WTC11 (cell line): ENCODE data around the gene DOK7. TPM values are rescaled to one million over a fixed set of nuclear protein-coding genes. Genes with fewer than 3 reads are reported as not detected.

Source experiments
- ATAC-seq: fragments of 200-7000 bp; cut with Tn5 transposase; 2 replicates; pipeline ENCODE4 v1.10.0; 2021; ENCODE audit warnings: mild to moderate bottlenecking, moderate library complexity
- CTCF ChIA-PET: fragments of 300-600 bp; sonication (Branson Sonifier 250); formaldehyde crosslinking; loops from one replicate; lab custom pipeline; 2021; ENCODE audit warnings: antibody characterized with exemption; lab: Charles Lee
- POLR2A ChIA-PET: fragments of 350-600 bp; sonication (Branson Sonifier 250); formaldehyde crosslinking; loops from one replicate; lab custom pipeline; 2021; ENCODE audit warnings: antibody characterized with exemption; lab: Charles Lee
- DNase-seq: peaks from one replicate; pipeline ENCODE4 v3.0.0; 2021; ENCODE audit warnings: low spot score
- H3K27ac Mint-ChIP-seq: 2 replicates; pipeline ENCODE4 v1.8.0; 2021; ENCODE audit warnings: mixed read lengths
- H3K27me3 Mint-ChIP-seq: 2 replicates; pipeline ENCODE4 v1.8.0; 2021; ENCODE audit warnings: low read depth, mild to moderate bottlenecking, moderate library complexity, mixed read lengths
- H3K36me3 Mint-ChIP-seq: 2 replicates; pipeline ENCODE4 v1.8.0; 2021; ENCODE audit warnings: mixed read lengths
- H3K4me1 Mint-ChIP-seq: 2 replicates; pipeline ENCODE4 v1.8.0; 2022; ENCODE audit warnings: mixed read lengths
- H3K4me3 Mint-ChIP-seq: 2 replicates; pipeline ENCODE4 v1.8.0; 2021; ENCODE audit warnings: mild to moderate bottlenecking, moderate library complexity, mixed read lengths
- H3K9me3 Mint-ChIP-seq: 2 replicates; pipeline ENCODE4 v1.8.0; 2021; ENCODE audit warnings: mixed read lengths
- CREM ChIP-seq: sonication (generic); formaldehyde crosslinking; IDR thresholded peaks from 2 replicates; pipeline ENCODE4 v1.8.1; 2022; ENCODE audit warnings: mild to moderate bottlenecking, missing genetic modification reagents, moderate library complexity
- ETV6 ChIP-seq: sonication (generic); formaldehyde crosslinking; IDR thresholded peaks from 2 replicates; pipeline ENCODE4 v1.8.1; 2022; ENCODE audit warnings: mild to moderate bottlenecking, missing genetic modification reagents
- JAZF1 ChIP-seq: fragments of 250-450 bp; sonication (Bioruptor Pico); IDR thresholded peaks from 2 replicates; pipeline ENCODE4 v1.9.0; 2021; ENCODE audit warnings: moderate library complexity, mild to moderate bottlenecking, inconsistent platforms
- KAT7 ChIP-seq: sonication (generic); formaldehyde crosslinking; IDR thresholded peaks from 2 replicates; pipeline ENCODE4 v1.8.1; 2023; ENCODE audit warnings: missing genetic modification reagents, mild to moderate bottlenecking, borderline replicate concordance
- NFATC4 ChIP-seq: fragments of 250-450 bp; sonication (Bioruptor Pico); IDR thresholded peaks from 2 replicates; pipeline ENCODE4 v1.9.0; 2021; ENCODE audit warnings: mild to moderate bottlenecking
- NFE2L1 ChIP-seq: sonication (generic); formaldehyde crosslinking; IDR thresholded peaks from 2 replicates; pipeline ENCODE4 v1.8.1; 2023; ENCODE audit warnings: missing genetic modification reagents
- PRRX2 ChIP-seq: fragments of 250-450 bp; sonication (Bioruptor Pico); IDR thresholded peaks from 2 replicates; pipeline ENCODE4 v1.8.0; 2021; ENCODE audit warnings: mild to moderate bottlenecking
- SOX15 ChIP-seq: fragments of 250-450 bp; sonication (Bioruptor Pico); IDR thresholded peaks from 2 replicates; pipeline ENCODE4 v1.9.0; 2021; ENCODE audit warnings: mild to moderate bottlenecking
- TEAD1 ChIP-seq: sonication (generic); formaldehyde crosslinking; IDR thresholded peaks from 2 replicates; pipeline ENCODE4 v1.8.0; 2022; ENCODE audit warnings: mild to moderate bottlenecking, missing genetic modification reagents
- ZNF219 ChIP-seq: sonication (generic); formaldehyde crosslinking; IDR thresholded peaks from 2 replicates; pipeline ENCODE4 v1.8.0; 2023; ENCODE audit warnings: missing genetic modification reagents, mild to moderate bottlenecking, borderline replicate concordance
- ZNF263 ChIP-seq: sonication (generic); formaldehyde crosslinking; IDR thresholded peaks from 2 replicates; pipeline ENCODE4 v1.8.1; 2022; ENCODE audit warnings: low read depth, mild to moderate bottlenecking, moderate library complexity, missing genetic modification reagents
- ZNF423 ChIP-seq: fragments of 250-450 bp; sonication (Bioruptor Pico); IDR thresholded peaks from 2 replicates; pipeline ENCODE4 v2.1.2; 2022; ENCODE audit warnings: mild to moderate bottlenecking, moderate library complexity
- ZNF671 ChIP-seq: fragments of 250-450 bp; sonication (Bioruptor Pico); IDR thresholded peaks from 2 replicates; pipeline ENCODE4 v1.8.0; 2021; ENCODE audit warnings: mild to moderate bottlenecking
- total RNA-seq: library from RNA; stranded (reverse); gene quantifications from 3 replicates; pipeline ENCODE4 v1.2.3, GENCODE V29; 2021
- TF ChIP-seq, protein P1 (sequence below): sonication (generic); formaldehyde crosslinking; IDR thresholded peaks from 2 replicates; pipeline ENCODE4 v1.8.1; 2023; ENCODE audit warnings: mild to moderate bottlenecking, missing genetic modification reagents, borderline replicate concordance
- TF ChIP-seq, protein P2 (sequence below): sonication (generic); formaldehyde crosslinking; IDR thresholded peaks from 2 replicates; pipeline ENCODE4 v1.8.1; 2023; ENCODE audit warnings: mild to moderate bottlenecking, missing genetic modification reagents, moderate library complexity
- TF ChIP-seq, protein P3 (sequence below): sonication (generic); formaldehyde crosslinking; IDR thresholded peaks from 2 replicates; pipeline ENCODE4 v1.8.0; 2023; ENCODE audit warnings: missing genetic modification reagents
- TF ChIP-seq, protein P4 (sequence below): fragments of 250-450 bp; sonication (Bioruptor Pico); conservative IDR thresholded peaks from 2 replicates; pipeline ENCODE4 v1.9.0; 2021; ENCODE audit warnings: mild to moderate bottlenecking
- TF ChIP-seq, protein P5 (sequence below): sonication (generic); formaldehyde crosslinking; IDR thresholded peaks from 2 replicates; pipeline ENCODE4 v1.8.1; 2022; ENCODE audit warnings: low read depth, mild to moderate bottlenecking, moderate library complexity, missing genetic modification reagents, borderline replicate concordance
- TF ChIP-seq, protein P6 (sequence below): sonication (generic); formaldehyde crosslinking; IDR thresholded peaks from 2 replicates; pipeline ENCODE4 v1.8.1; 2023; ENCODE audit warnings: mild to moderate bottlenecking, moderate library complexity, missing genetic modification reagents

Gene DOK7
- total RNA-seq, 1 experiment from 2014 or later = 0.22 TPM

DNA sequence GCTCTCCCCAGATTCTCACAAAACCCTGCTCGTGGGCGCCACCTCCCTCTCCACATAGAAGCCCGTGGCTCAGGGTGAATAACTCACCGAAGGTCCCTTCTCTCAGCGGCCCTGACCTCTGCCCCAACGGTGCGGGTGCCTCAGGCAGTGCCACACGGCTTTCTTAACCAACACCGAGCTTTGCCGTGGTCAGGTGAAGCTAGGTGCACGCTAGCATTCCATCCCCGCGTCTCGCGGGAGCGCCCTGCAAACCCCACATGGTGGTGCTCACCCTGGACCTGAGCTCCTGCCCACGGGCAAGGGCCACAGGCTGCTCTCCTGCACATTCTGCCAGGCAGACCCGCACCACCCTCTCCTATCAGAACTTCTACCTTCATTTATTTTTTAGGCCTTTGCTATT, 50.7 kb downstream of the DOK7 start:
- Mint-ChIP-seq H3K27ac (no peak overlapping the region), H3K36me3 (peaks cover 67% of the 10 kb centered on the region), H3K9me3 (no peaks in the 10 kb centered on the region), H3K4me1 (peaks cover 4% of the 10 kb centered on the region; the same call in 1 of the 2 replicates), H3K27me3 (no peaks in the 10 kb centered on the region), H3K4me3 (no peak overlapping the region)
- TF ChIP-seq, protein P1, sequence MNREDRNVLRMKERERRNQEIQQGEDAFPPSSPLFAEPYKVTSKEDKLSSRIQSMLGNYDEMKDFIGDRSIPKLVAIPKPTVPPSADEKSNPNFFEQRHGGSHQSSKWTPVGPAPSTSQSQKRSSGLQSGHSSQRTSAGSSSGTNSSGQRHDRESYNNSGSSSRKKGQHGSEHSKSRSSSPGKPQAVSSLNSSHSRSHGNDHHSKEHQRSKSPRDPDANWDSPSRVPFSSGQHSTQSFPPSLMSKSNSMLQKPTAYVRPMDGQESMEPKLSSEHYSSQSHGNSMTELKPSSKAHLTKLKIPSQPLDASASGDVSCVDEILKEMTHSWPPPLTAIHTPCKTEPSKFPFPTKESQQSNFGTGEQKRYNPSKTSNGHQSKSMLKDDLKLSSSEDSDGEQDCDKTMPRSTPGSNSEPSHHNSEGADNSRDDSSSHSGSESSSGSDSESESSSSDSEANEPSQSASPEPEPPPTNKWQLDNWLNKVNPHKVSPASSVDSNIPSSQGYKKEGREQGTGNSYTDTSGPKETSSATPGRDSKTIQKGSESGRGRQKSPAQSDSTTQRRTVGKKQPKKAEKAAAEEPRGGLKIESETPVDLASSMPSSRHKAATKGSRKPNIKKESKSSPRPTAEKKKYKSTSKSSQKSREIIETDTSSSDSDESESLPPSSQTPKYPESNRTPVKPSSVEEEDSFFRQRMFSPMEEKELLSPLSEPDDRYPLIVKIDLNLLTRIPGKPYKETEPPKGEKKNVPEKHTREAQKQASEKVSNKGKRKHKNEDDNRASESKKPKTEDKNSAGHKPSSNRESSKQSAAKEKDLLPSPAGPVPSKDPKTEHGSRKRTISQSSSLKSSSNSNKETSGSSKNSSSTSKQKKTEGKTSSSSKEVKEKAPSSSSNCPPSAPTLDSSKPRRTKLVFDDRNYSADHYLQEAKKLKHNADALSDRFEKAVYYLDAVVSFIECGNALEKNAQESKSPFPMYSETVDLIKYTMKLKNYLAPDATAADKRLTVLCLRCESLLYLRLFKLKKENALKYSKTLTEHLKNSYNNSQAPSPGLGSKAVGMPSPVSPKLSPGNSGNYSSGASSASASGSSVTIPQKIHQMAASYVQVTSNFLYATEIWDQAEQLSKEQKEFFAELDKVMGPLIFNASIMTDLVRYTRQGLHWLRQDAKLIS = no peak
- TF ChIP-seq TEAD1 (no peak), CREM (CRISPR knock-in tag) (no peak), NFATC4 (CRISPR knock-in tag) (no peak), PRRX2 (CRISPR knock-in tag) (no peak), NFE2L1 (CRISPR knock-in tag) (no peak), SOX15 (CRISPR knock-in tag) (no peak), ZNF263 (CRISPR knock-in tag) (no peak), KAT7 (no peak), ETV6 (CRISPR knock-in tag) (no peak), ZNF671 (CRISPR knock-in tag) (no peak), ZNF423 (CRISPR knock-in tag) (no peak), JAZF1 (CRISPR knock-in tag) (no peak), ZNF219 (CRISPR knock-in tag) (no peak)
- TF ChIP-seq, protein P2, sequence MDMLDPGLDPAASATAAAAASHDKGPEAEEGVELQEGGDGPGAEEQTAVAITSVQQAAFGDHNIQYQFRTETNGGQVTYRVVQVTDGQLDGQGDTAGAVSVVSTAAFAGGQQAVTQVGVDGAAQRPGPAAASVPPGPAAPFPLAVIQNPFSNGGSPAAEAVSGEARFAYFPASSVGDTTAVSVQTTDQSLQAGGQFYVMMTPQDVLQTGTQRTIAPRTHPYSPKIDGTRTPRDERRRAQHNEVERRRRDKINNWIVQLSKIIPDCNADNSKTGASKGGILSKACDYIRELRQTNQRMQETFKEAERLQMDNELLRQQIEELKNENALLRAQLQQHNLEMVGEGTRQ = no peak
- TF ChIP-seq, protein P3, sequence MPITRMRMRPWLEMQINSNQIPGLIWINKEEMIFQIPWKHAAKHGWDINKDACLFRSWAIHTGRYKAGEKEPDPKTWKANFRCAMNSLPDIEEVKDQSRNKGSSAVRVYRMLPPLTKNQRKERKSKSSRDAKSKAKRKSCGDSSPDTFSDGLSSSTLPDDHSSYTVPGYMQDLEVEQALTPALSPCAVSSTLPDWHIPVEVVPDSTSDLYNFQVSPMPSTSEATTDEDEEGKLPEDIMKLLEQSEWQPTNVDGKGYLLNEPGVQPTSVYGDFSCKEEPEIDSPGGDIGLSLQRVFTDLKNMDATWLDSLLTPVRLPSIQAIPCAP (CRISPR knock-in tag) = no peak
- TF ChIP-seq, protein P4, sequence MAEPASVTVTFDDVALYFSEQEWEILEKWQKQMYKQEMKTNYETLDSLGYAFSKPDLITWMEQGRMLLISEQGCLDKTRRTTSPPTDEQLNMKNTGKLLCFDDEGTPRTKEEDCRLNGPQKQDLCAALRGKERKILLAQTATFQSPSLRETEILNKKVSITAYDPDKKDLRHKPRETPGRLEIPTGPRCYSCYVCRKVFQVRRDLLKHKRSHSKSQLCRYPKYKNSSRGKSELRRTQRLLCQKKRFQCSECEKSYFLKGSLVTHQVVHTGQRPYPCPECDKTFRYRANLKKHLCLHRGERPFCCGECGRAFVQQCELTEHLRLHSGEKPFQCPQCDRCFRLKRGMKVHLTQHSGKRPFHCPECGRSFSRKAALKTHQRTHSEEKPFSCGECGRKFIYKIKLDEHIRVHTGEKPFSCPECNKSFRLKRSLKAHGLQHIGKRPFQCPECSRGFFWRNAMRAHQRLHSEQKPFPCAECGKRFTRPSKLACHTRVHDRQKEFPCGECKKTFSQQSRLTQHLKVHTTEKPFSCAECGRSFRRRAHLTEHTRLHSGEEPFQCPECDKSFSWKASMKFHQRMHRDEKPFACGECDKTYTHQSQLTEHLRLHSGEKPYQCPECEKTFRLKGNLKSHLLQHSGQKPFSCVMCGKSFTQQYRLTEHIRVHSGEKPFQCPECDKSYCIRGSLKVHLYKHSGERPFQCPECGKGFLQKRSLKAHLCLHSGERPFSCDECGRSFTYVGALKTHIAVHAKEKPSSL = no peak
- TF ChIP-seq, protein P5, sequence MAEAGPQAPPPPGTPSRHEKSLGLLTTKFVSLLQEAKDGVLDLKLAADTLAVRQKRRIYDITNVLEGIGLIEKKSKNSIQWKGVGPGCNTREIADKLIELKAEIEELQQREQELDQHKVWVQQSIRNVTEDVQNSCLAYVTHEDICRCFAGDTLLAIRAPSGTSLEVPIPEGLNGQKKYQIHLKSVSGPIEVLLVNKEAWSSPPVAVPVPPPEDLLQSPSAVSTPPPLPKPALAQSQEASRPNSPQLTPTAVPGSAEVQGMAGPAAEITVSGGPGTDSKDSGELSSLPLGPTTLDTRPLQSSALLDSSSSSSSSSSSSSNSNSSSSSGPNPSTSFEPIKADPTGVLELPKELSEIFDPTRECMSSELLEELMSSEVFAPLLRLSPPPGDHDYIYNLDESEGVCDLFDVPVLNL = no peak
- TF ChIP-seq, protein P6, sequence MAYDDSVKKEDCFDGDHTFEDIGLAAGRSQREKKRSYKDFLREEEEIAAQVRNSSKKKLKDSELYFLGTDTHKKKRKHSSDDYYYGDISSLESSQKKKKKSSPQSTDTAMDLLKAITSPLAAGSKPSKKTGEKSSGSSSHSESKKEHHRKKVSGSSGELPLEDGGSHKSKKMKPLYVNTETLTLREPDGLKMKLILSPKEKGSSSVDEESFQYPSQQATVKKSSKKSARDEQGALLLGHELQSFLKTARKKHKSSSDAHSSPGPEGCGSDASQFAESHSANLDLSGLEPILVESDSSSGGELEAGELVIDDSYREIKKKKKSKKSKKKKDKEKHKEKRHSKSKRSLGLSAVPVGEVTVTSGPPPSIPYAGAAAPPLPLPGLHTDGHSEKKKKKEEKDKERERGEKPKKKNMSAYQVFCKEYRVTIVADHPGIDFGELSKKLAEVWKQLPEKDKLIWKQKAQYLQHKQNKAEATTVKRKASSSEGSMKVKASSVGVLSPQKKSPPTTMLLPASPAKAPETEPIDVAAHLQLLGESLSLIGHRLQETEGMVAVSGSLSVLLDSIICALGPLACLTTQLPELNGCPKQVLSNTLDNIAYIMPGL = no peak
- CTCF ChIA-PET = interaction anchor here (0.8 to 4.3 kb wide), 13 partner anchors 9 to 279 kb away, joined by 3 to 54 read pairs (median 7); no protein-coding TSS in a partner anchor
- DNase-seq (no peak), ATAC-seq (no peak)
- POLR2A ChIA-PET = no interaction called here
